A549 (cell line): ENCODE data around the gene MSI2. TPM values are rescaled to one million over a fixed set of nuclear protein-coding genes. Genes with fewer than 3 reads are reported as not detected.

Source experiments
- ATAC-seq, 2 experiments: fragments of 200-7000 bp in 1 of 2; fragments of >200 bp in 1 of 2; cut with Nextera tagmentation in 1 of 2; cut with Tn5 transposase in 1 of 2; 3 replicates each; pipeline versions ENCODE4 v1.8.0 to v1.9.1; 2018 to 2020; ENCODE audit warnings: mild to moderate bottlenecking in 1 of 2, moderate library complexity in 1 of 2
- CTCF ChIA-PET: fragments of 300-600 bp; sonication (Branson Sonifier 250); formaldehyde crosslinking; extraction: SDS; loops from one replicate; lab custom pipeline; 2021; ENCODE audit warnings: antibody characterized with exemption, inconsistent platforms; lab: Yijun Ruan, JAX
- POLR2A ChIA-PET: fragments of 350-600 bp; formaldehyde crosslinking; extraction: SDS; loops from one replicate; lab custom pipeline; 2021; ENCODE audit warnings: antibody characterized with exemption, inconsistent platforms; lab: Yijun Ruan, JAX
- DNase-seq, 2 experiments: peaks; one replicate each; pipeline versions ENCODE4 v3.0.0 to v3.0.0-alpha.2; 2011 to 2016; ENCODE audit warnings: low read depth in 1 of 2, low spot score in 1 of 2
- FAIRE-seq: peaks from 2 replicates; lab custom pipeline; 2011; peaks lifted over from hg19 to GRCh38; lab: Jason Lieb, UNC
- H3K27ac ChIP-seq, 2 experiments: fragments of >200 bp; sonication (Bioruptor Twin); formaldehyde crosslinking; 3 replicates each; pipeline ENCODE4 v1.5.1; 2016 to 2017
- H3K4me1 ChIP-seq: fragments of >200 bp; sonication (Bioruptor Twin); formaldehyde crosslinking; 3 replicates; pipeline ENCODE4 v1.6.1; 2016
- H3K4me2 ChIP-seq: fragments of >200 bp; sonication (Bioruptor Twin); formaldehyde crosslinking; 3 replicates; pipeline ENCODE4 v1.6.1; 2016
- H3K4me3 ChIP-seq: fragments of >200 bp; sonication (Bioruptor Twin); formaldehyde crosslinking; 3 replicates; pipeline ENCODE4 v1.5.1; 2016
- H3K9me3 ChIP-seq: fragments of >200 bp; sonication (Bioruptor Twin); formaldehyde crosslinking; 3 replicates; pipeline ENCODE4 v1.6.1; 2016
- BHLHE40 ChIP-seq: IDR thresholded peaks from 2 replicates; pipeline ENCODE4 v1.6.1; 2012; ENCODE audit warnings: low read depth, low read length, inconsistent platforms
- CBX8 ChIP-seq: fragments of 200-600 bp; sonication (generic); IDR thresholded peaks from 2 replicates; pipeline ENCODE4 v1.6.1; 2016
- CEBPB ChIP-seq, 2 experiments: fragments of >200 bp in 1 of 2; sonication (Bioruptor Twin) in 1 of 2; formaldehyde crosslinking in 1 of 2; IDR thresholded peaks; 2 replicates each; pipeline ENCODE4 v1.6.1; 2012 to 2016
- FOSB ChIP-seq: fragments of 250-450 bp; sonication (Bioruptor Pico); IDR thresholded peaks from 2 replicates; pipeline ENCODE4 v1.5.0; 2020; ENCODE audit warnings: mild to moderate bottlenecking, moderate library complexity
- FOSL2 ChIP-seq, 2 experiments: fragments of 450-650 bp in 1 of 2; fragments of >200 bp in 1 of 2; sonication (Bioruptor Twin) in 1 of 2; formaldehyde crosslinking; IDR thresholded peaks; 2 replicates each; pipeline versions ENCODE4 v1.5.0 to v1.6.1; 2016 to 2020; ENCODE audit warnings: mild to moderate bottlenecking in 1 of 2, moderate library complexity in 1 of 2
- FOXS1 ChIP-seq: fragments of 250-450 bp; sonication (Bioruptor Pico); IDR thresholded peaks from 2 replicates; pipeline ENCODE4 v1.5.0; 2020; ENCODE audit warnings: mild to moderate bottlenecking, moderate library complexity
- HDAC2 ChIP-seq: fragments of 200-600 bp; sonication (generic); IDR thresholded peaks from 2 replicates; pipeline ENCODE4 v1.6.1; 2016
- HOXB13 ChIP-seq: fragments of 250-450 bp; sonication (Bioruptor Pico); IDR thresholded peaks from 2 replicates; pipeline ENCODE4 v1.5.0; 2020; ENCODE audit warnings: low read depth, mild to moderate bottlenecking, moderate library complexity
- HOXB5 ChIP-seq: fragments of 250-450 bp; sonication (Bioruptor Pico); IDR thresholded peaks from 2 replicates; pipeline ENCODE4 v1.5.0; 2020; ENCODE audit warnings: mild to moderate bottlenecking, moderate library complexity
- MAFK ChIP-seq: fragments of 450-650 bp; IDR thresholded peaks from 2 replicates; pipeline ENCODE4 v1.6.1; 2014; ENCODE audit not compliant: partially characterized antibody
- MYC ChIP-seq: IDR thresholded peaks from 2 replicates; pipeline ENCODE4 v1.6.1; 2012; ENCODE audit warnings: mild to moderate bottlenecking, inconsistent platforms, low read length, improper control_type of control experiment, borderline replicate concordance
- NFE2L2 ChIP-seq: fragments of 150-350 bp; conservative IDR thresholded peaks from 2 replicates; pipeline ENCODE4 v1.6.1; 2014; ENCODE audit warnings: low read length
- NR3C1 ChIP-seq: fragments of >200 bp; sonication (Bioruptor Twin); formaldehyde crosslinking; IDR thresholded peaks from 3 replicates; pipeline ENCODE4 v1.6.1; 2017
- POLR2AphosphoS2 ChIP-seq: conservative IDR thresholded peaks from 2 replicates; pipeline ENCODE4 v1.6.1; 2012; ENCODE audit warnings: low read length, improper control_type of control experiment, inconsistent platforms
- RARB ChIP-seq: fragments of 250-450 bp; sonication (Bioruptor Pico); IDR thresholded peaks from 2 replicates; pipeline ENCODE4 v1.8.0; 2021; ENCODE audit warnings: mild to moderate bottlenecking, moderate library complexity
- RFX5 ChIP-seq: fragments of 450-650 bp; IDR thresholded peaks from 2 replicates; pipeline ENCODE4 v1.7.1; 2014; ENCODE audit warnings: antibody characterized with exemption, mild to moderate bottlenecking, moderate library complexity
- SMC3 ChIP-seq: fragments of >200 bp; sonication (Bioruptor Twin); formaldehyde crosslinking; IDR thresholded peaks from 3 replicates; pipeline ENCODE4 v1.6.1; 2018; ENCODE audit warnings: inconsistent platforms
- SREBF2 ChIP-seq: fragments of 450-650 bp; IDR thresholded peaks from 2 replicates; pipeline ENCODE4 v1.6.1; 2014; ENCODE audit warnings: mild to moderate bottlenecking, moderate library complexity
- TP53 ChIP-seq: fragments of 250-450 bp; sonication (Bioruptor Pico); IDR thresholded peaks from 2 replicates; pipeline ENCODE4 v1.5.0; 2021; ENCODE audit warnings: mild to moderate bottlenecking, moderate library complexity
- WGBS: methylation state at CpG from one replicate; pipeline ENCODE4 v1.1.6; 2017; ENCODE audit errors: missing lambda C conversion rate; 5-methylcytosine and 5-hydroxymethylcytosine counted together
- polyA plus RNA-seq, 4 experiments: library from polyadenylated mRNA; depleted of rRNA in 3 of 4; stranded (reverse); fragments of >200 nt; fragmentation: RNase III in 1 of 4; extraction: RNeasy Plus Mini Kit Qiagen cat#74134 plus additional on column Dnase treatment in 1 of 4; gene quantifications; 2 replicates in 3 of 4; 3 replicates in 1 of 4; pipeline ENCODE4 v1.2.3, GENCODE V29; 2011 to 2017
- TF ChIP-seq, protein P1 (sequence below): IDR thresholded peaks from 2 replicates; pipeline ENCODE4 v1.6.1; 2012; ENCODE audit warnings: low read depth, borderline replicate concordance
- TF ChIP-seq, protein P2 (sequence below): fragments of 150-350 bp; IDR thresholded peaks from 2 replicates; pipeline ENCODE4 v1.6.1; 2014; ENCODE audit warnings: low read depth, mild to moderate bottlenecking, low read length
- TF ChIP-seq, protein P3 (sequence below): fragments of >200 bp; sonication (Bioruptor Twin); formaldehyde crosslinking; IDR thresholded peaks from 2 replicates; pipeline ENCODE4 v1.6.1; 2016
- TF ChIP-seq, protein P4 (sequence below): IDR thresholded peaks from 2 replicates; pipeline ENCODE4 v1.6.1; 2012

MSI2 gene
- polyA plus RNA-seq, 2 of the 4 experiments (the other 2 are of a cell fraction) = 43.6 to 44.4 TPM

DNA sequence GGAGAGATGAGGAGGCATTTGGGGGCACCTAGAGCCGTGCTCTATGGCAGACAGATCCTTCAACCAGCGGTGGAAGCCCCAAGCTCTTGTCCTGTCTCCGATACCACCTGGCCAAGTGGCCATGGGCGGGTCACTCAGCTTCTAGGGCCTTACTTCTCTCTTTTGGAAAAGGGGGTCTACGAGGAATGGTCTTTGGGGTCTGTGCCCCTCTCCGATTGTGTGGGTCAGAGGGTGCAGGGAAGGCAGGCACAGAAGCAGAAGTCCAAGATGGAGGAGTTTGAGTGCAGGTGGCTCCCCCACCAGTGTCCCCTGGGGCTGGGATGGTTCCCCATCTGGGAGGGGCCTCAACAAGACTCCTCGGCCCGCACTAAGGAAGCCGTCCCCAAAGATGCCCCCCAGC, 372.1 kb downstream of the MSI2 start:
- POLR2A ChIA-PET = no interaction called here
- FAIRE-seq = no peak
- WGBS = 86% methylated on average over 8 of the region's 9 CpGs
- TF ChIP-seq FOSL2 (IDR thresholded peaks at IDR 0.05) (no peak), FOSL2 (CRISPR knock-in tag; IDR thresholded peaks at IDR 0.05) (no peak), RARB (CRISPR knock-in tag) (no peak), HDAC2 (no peak), CBX8 (no peak), HOXB5 (no peak), SMC3 (no peak), BHLHE40 (no peak), NFE2L2 (no peak), CEBPB (IDR thresholded peaks at IDR 0.05) (no peak)
- TF ChIP-seq, protein P1, sequence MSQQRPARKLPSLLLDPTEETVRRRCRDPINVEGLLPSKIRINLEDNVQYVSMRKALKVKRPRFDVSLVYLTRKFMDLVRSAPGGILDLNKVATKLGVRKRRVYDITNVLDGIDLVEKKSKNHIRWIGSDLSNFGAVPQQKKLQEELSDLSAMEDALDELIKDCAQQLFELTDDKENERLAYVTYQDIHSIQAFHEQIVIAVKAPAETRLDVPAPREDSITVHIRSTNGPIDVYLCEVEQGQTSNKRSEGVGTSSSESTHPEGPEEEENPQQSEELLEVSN = no peak
- TF ChIP-seq, protein P2, sequence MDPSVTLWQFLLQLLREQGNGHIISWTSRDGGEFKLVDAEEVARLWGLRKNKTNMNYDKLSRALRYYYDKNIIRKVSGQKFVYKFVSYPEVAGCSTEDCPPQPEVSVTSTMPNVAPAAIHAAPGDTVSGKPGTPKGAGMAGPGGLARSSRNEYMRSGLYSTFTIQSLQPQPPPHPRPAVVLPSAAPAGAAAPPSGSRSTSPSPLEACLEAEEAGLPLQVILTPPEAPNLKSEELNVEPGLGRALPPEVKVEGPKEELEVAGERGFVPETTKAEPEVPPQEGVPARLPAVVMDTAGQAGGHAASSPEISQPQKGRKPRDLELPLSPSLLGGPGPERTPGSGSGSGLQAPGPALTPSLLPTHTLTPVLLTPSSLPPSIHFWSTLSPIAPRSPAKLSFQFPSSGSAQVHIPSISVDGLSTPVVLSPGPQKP = no peak
- TF ChIP-seq, protein P3, sequence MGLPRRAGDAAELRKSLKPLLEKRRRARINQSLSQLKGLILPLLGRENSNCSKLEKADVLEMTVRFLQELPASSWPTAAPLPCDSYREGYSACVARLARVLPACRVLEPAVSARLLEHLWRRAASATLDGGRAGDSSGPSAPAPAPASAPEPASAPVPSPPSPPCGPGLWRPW = no peak
- DNase-seq = no peak
- Histone ChIP-seq H3K4me3 (no peak overlapping the region), H3K27ac (no peak overlapping the region), H3K9me3 (no peaks in the 10 kb centered on the region), H3K4me2 (no peak overlapping the region), H3K4me1 (peaks cover 4% of the 10 kb centered on the region)
- CTCF ChIA-PET = interaction anchor here (0.9 to 2.2 kb wide), 3 partner anchors 10 to 43 kb away, joined by 3 to 7 read pairs (median 5); no protein-coding TSS in a partner anchor
- no peak for ATAC-seq

DNA sequence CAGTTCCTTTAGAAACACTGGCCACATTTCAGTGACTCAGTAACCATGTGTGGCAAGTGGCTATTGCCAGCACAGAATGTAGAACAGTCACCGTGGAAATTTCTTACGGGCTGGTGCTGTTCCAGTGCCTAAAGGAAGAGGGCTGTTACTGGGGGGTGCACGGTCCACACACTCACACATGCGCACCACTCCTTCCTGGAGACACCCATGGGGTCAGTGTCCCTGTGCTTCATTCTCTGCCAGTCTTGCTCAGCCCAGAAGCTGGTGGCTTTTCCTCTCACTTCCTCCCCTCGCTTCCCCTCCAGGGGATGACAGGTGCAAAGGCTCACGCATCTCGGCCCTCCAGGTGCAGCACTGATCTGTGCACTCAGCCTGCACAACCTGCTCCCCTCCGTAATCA, 373.1 kb downstream of the MSI2 start:
- DNase-seq = no peak
- ChIA-PET CTCF (interaction anchor here (1.9 to 2.2 kb wide), 2 partner anchors 13 to 42 kb away, joined by 4 to 7 read pairs; no protein-coding TSS in a partner anchor), POLR2A (no interaction called here)
- ATAC-seq = no peak
- H3K4me1 ChIP-seq = no peaks in the 10 kb centered on the region
- no peak for TF ChIP-seq POLR2AphosphoS2
- TF ChIP-seq HOXB13 = no peak
- no peak for TF ChIP-seq FOXS1 (CRISPR knock-in tag)
- no peak for TF ChIP-seq SREBF2
- TF ChIP-seq FOSB (CRISPR knock-in tag) = no peak
- no peak for TF ChIP-seq MYC
- no peak for TF ChIP-seq TP53 (CRISPR knock-in tag)
- TF ChIP-seq CEBPB (IDR thresholded peaks at IDR 0.05) = no peak
- TF ChIP-seq, protein P4, sequence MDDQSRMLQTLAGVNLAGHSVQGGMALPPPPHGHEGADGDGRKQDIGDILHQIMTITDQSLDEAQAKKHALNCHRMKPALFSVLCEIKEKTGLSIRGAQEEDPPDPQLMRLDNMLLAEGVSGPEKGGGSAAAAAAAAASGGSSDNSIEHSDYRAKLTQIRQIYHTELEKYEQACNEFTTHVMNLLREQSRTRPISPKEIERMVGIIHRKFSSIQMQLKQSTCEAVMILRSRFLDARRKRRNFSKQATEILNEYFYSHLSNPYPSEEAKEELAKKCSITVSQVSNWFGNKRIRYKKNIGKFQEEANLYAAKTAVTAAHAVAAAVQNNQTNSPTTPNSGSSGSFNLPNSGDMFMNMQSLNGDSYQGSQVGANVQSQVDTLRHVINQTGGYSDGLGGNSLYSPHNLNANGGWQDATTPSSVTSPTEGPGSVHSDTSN = no peak
- no peak for TF ChIP-seq MAFK
- no peak for TF ChIP-seq NR3C1
- TF ChIP-seq, protein P2 = no peak
- TF ChIP-seq RFX5 = no peak
- TF ChIP-seq, all 56 proteins: peak for 0
- no peak overlapping the region for H3K4me3 ChIP-seq
- H3K4me2 ChIP-seq = no peak overlapping the region
- WGBS = 92% methylated on average over 8 of the region's 8 CpGs
- H3K27ac ChIP-seq = no peak overlapping the region
- no peaks in the 10 kb centered on the region for H3K9me3 ChIP-seq
- FAIRE-seq = no peak
